Neural crest cell (in vitro differentiated cells): ENCODE data around the gene PCDHGA8. TPM values are rescaled to one million over a fixed set of nuclear protein-coding genes. Genes with fewer than 3 reads are reported as not detected.

ENCODE experiments used
- DNase-seq: peaks from one replicate; pipeline ENCODE4 v3.0.0; 2021; ENCODE audit warnings: low read depth, mixed read lengths, low spot score
- H3K27ac Mint-ChIP-seq: one replicate; pipeline ENCODE4 v1.8.0; 2021; ENCODE audit warnings: mild to moderate bottlenecking, mixed read lengths; ENCODE audit not compliant: unreplicated experiment
- H3K27me3 Mint-ChIP-seq: 2 replicates; pipeline ENCODE4 v1.8.0; 2021; ENCODE audit warnings: low read depth, mild to moderate bottlenecking, mixed read lengths
- H3K36me3 Mint-ChIP-seq: 2 replicates; pipeline ENCODE4 v1.8.0; 2021; ENCODE audit warnings: low read depth, mild to moderate bottlenecking, mixed read lengths
- H3K4me1 Mint-ChIP-seq: 2 replicates; pipeline ENCODE4 v1.8.0; 2021; ENCODE audit warnings: mixed read lengths
- H3K4me3 Mint-ChIP-seq: one replicate; pipeline ENCODE4 v1.8.0; 2021; ENCODE audit warnings: mild to moderate bottlenecking, mixed read lengths
- H3K9me3 Mint-ChIP-seq: 2 replicates; pipeline ENCODE4 v1.8.0; 2021; ENCODE audit warnings: mixed read lengths
- CTCF ChIP-seq: fragments of 200-600 bp; sonication (generic); conservative IDR thresholded peaks from 2 replicates; pipeline ENCODE4 v1.5.0; 2021; ENCODE audit warnings: antibody characterized with exemption, mild to moderate bottlenecking
- total RNA-seq: library from RNA; stranded (reverse); gene quantifications from 2 replicates; pipeline ENCODE4 v1.2.1, GENCODE V29; 2021

The PCDHGA8 gene
- total RNA-seq, 1 donor from 2014 or later = 0.33 TPM

- H3K36me3 Mint-ChIP-seq = peaks cover 65% of the 10 kb centered on the region
- H3K9me3 Mint-ChIP-seq = peaks cover 11% of the 10 kb centered on the region
- TF ChIP-seq CTCF = no peak
- H3K27ac Mint-ChIP-seq = no peak overlapping the region
- H3K4me3 Mint-ChIP-seq = no peak overlapping the region
- no peaks in the 10 kb centered on the region for H3K4me1 Mint-ChIP-seq
- no peaks in the 10 kb centered on the region for H3K27me3 Mint-ChIP-seq
- DNase-seq = no peak
Measured at GRCh38 chr5:141437221-141437620, 44.8 kb downstream of the PCDHGA8 start.

DNA sequence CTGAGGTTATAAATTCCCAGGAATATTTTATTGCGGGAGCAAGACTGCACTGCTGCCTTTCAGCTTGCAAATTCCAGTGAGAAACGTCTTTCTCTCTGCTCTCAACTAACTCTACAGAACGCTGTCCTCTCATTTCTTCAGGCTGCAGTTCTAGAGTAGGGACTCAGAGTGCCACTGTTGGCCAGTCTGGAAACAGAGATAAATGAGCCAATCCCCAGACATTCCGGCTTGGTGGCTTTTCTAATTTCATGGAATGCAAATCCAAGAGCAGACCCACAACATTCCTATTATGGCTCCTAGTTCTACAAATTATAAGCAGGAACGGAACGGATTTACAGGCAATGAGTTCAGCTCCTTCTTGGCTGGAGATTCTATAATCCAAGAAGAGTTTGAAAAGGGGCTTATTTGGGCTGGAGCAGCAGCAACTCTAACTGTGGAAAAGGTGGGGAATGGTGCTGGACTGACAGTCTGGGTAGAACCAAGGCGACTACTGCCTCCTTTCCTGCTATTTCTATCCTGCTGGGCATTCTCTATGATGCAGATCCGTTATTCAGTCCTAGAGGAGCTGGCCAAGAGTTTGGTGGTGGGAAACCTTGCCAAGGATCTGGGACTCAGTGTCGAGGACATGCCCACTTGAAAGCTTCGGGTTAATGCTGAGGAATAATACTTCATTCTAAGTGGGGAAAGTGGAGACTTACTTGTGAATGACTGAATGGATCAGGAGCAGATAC lies 47.1 kb downstream of the PCDHGA8 start:
- Mint-ChIP-seq H3K4me1 (no peaks in the 10 kb centered on the region), H3K27ac (no peak overlapping the region), H3K4me3 (no peak overlapping the region), H3K36me3 (peaks cover 63% of the 10 kb centered on the region), H3K9me3 (peaks cover 14% of the 10 kb centered on the region), H3K27me3 (no peaks in the 10 kb centered on the region)
- DNase-seq = no peak
- TF ChIP-seq CTCF = no peak

DNA sequence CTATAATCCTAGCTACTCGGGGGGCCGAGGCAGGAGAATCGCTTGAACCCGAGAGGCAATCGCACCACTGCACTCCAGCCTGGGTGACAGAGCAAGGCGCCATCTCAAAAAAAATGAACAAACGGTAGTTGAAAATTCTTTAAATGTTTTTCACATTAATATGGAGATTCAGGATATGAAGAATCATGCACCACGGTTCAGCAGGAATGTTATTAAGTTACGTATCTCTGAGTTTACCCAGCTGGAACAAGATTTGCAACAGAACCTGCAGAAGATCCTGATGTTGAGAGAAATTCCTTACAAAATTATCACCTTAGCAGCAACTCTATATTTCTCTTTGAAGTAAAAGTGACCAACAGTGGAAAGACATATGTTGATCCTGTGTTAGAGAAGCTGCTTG lies 47.9 kb downstream of the PCDHGA8 start:
- no peaks in the 10 kb centered on the region for H3K4me1 Mint-ChIP-seq
- no peak overlapping the region for H3K27ac Mint-ChIP-seq
- H3K4me3 Mint-ChIP-seq = no peak overlapping the region
- DNase-seq = no peak
- peaks cover 62% of the 10 kb centered on the region for H3K36me3 Mint-ChIP-seq
- no peak for TF ChIP-seq CTCF
- peaks cover 14% of the 10 kb centered on the region for H3K9me3 Mint-ChIP-seq
- H3K27me3 Mint-ChIP-seq = no peaks in the 10 kb centered on the region

GRCh38 chr5:141441571-141442170 lies 49.2 kb downstream of the PCDHGA8 start:
- Mint-ChIP-seq H3K27me3 (no peaks in the 10 kb centered on the region), H3K36me3 (peaks cover 61% of the 10 kb centered on the region), H3K9me3 (peaks cover 18% of the 10 kb centered on the region), H3K4me1 (no peaks in the 10 kb centered on the region), H3K27ac (no peak overlapping the region), H3K4me3 (no peak overlapping the region)
- DNase-seq = no peak
- no peak for TF ChIP-seq CTCF

Other genes with a start within 250 kb of the PCDHGA8 start
- gene PCDHB6, start 242.6 kb upstream of the PCDHGA8 start, total RNA-seq = 0.64 and 0.70 TPM in 2 replicates
- gene PCDHB7, start 220.0 kb upstream of the PCDHGA8 start, total RNA-seq = 0.39 and 0.58 TPM in 2 replicates
- gene PCDHB8, start 214.8 kb upstream of the PCDHGA8 start, total RNA-seq = 1.3 and 1.8 TPM in 2 replicates
- gene PCDHB16, start 210.2 kb upstream of the PCDHGA8 start, total RNA-seq = 11.4 and 12.6 TPM in 2 replicates
- gene PCDHB9, start 205.5 kb upstream of the PCDHGA8 start, total RNA-seq = 5.5 and 7.0 TPM in 2 replicates
- 5.2 and 5.5 TPM in 2 replicates for gene PCDHB10, start 200.3 kb upstream of the PCDHGA8 start, total RNA-seq
- 2.7 and 3.6 TPM in 2 replicates for gene PCDHB11, start 193.0 kb upstream of the PCDHGA8 start, total RNA-seq
- gene PCDHB12, start 183.9 kb upstream of the PCDHGA8 start, total RNA-seq = 3.1 TPM in 2 replicates
- 3.6 TPM in 2 replicates for gene PCDHB13, start 178.7 kb upstream of the PCDHGA8 start, total RNA-seq
- gene PCDHB14, start 169.3 kb upstream of the PCDHGA8 start, total RNA-seq = 5.5 TPM in 2 replicates
- gene PCDHB15, start 147.2 kb upstream of the PCDHGA8 start, total RNA-seq = 5.5 and 5.6 TPM in 2 replicates
- gene SLC25A2, start 88.6 kb upstream of the PCDHGA8 start, total RNA-seq = 0.72 and 1.1 TPM in 2 replicates
- 100.0 and 100 TPM in 2 replicates for gene TAF7, start 71.8 kb upstream of the PCDHGA8 start, total RNA-seq
- 0.54 and 0.93 TPM in 2 replicates for gene PCDHGA1, start 62.1 kb upstream of the PCDHGA8 start, total RNA-seq
- gene PCDHGA2, start 53.9 kb upstream of the PCDHGA8 start, total RNA-seq = 0.32 and 0.54 TPM in 2 replicates
- gene PCDHGA3, start 48.8 kb upstream of the PCDHGA8 start, total RNA-seq = 0.16 and 0.33 TPM in 2 replicates
- gene PCDHGB1, start 42.5 kb upstream of the PCDHGA8 start, total RNA-seq = 2.8 and 3.0 TPM in 2 replicates
- gene PCDHGA4, start 37.6 kb upstream of the PCDHGA8 start, total RNA-seq = 0.56 and 0.93 TPM in 2 replicates
- gene PCDHGB2, start 32.6 kb upstream of the PCDHGA8 start, total RNA-seq = 1.3 and 1.5 TPM in 2 replicates
- 0.32 and 0.51 TPM in 2 replicates for gene PCDHGA5, start 28.5 kb upstream of the PCDHGA8 start, total RNA-seq
- 0.51 and 0.71 TPM in 2 replicates for gene PCDHGB3, start 22.4 kb upstream of the PCDHGA8 start, total RNA-seq
- gene PCDHGA6, start 18.7 kb upstream of the PCDHGA8 start, total RNA-seq = 0.49 and 0.52 TPM in 2 replicates
- 0.32 and 0.37 TPM in 2 replicates for gene PCDHGA7, start 9.9 kb upstream of the PCDHGA8 start, total RNA-seq
- 4.2 and 5.3 TPM in 2 replicates for gene PCDHGB4, start 4.9 kb upstream of the PCDHGA8 start, total RNA-seq
- gene PCDHGB5, start 5.3 kb downstream of the PCDHGA8 start, total RNA-seq = 0.91 and 1.5 TPM in 2 replicates
- gene PCDHGA9, start 10.1 kb downstream of the PCDHGA8 start, total RNA-seq = 0.72 and 0.86 TPM in 2 replicates
- gene PCDHGB6, start 15.4 kb downstream of the PCDHGA8 start, total RNA-seq = 53.6 and 53.7 TPM in 2 replicates
- gene PCDHGA10, start 20.4 kb downstream of the PCDHGA8 start, total RNA-seq = 18.4 and 18.5 TPM in 2 replicates
- gene PCDHGB7, start 25.0 kb downstream of the PCDHGA8 start, total RNA-seq = 6.5 and 7.0 TPM in 2 replicates
- gene PCDHGA11, start 28.4 kb downstream of the PCDHGA8 start, total RNA-seq = 1.8 and 2.4 TPM in 2 replicates
- gene PCDHGA12, start 37.9 kb downstream of the PCDHGA8 start, total RNA-seq = 1.5 and 1.8 TPM in 2 replicates
- 98.2 and 107 TPM in 2 replicates for gene PCDHGC3, start 83.3 kb downstream of the PCDHGA8 start, total RNA-seq
- gene PCDHGC4, start 92.4 kb downstream of the PCDHGA8 start, total RNA-seq = 14.8 and 15.9 TPM in 2 replicates
- gene PCDHGC5, start 96.4 kb downstream of the PCDHGA8 start, total RNA-seq = 2.2 and 3.0 TPM in 2 replicates
- 86.3 and 99.1 TPM in 2 replicates for gene DIAPH1, start 226.4 kb downstream of the PCDHGA8 start, total RNA-seq
- gene HDAC3, start 244.2 kb downstream of the PCDHGA8 start, total RNA-seq = 110 and 114 TPM in 2 replicates
- 6.5 and 6.9 TPM in 2 replicates for gene RELL2, start 244.4 kb downstream of the PCDHGA8 start, total RNA-seq